B cell (primary cell): ENCODE data around the gene TRPC4AP. TPM values are rescaled to one million over a fixed set of nuclear protein-coding genes. Genes with fewer than 3 reads are reported as not detected.

Experiments
- ATAC-seq: fragments of 200-7000 bp; cut with Tn5 transposase; one replicate; pipeline ENCODE4 v1.10.0; 2021; ENCODE audit warnings: low read depth, mild to moderate bottlenecking, moderate number of reproducible peaks, moderate library complexity
- CTCF ChIA-PET: fragments of 350-600 bp; sonication (Branson Sonifier 250); formaldehyde crosslinking; loops from one replicate; lab custom pipeline; 2021; ENCODE audit warnings: antibody characterized with exemption, inconsistent platforms; lab: Charles Lee
- POLR2A ChIA-PET: fragments of 350-600 bp; sonication (Branson Sonifier 250); formaldehyde crosslinking; loops from one replicate; lab custom pipeline; 2021; ENCODE audit warnings: antibody characterized with exemption; lab: Charles Lee
- DNase-seq: peaks from one replicate; pipeline ENCODE4 v3.0.0; 2013
- H2AFZ ChIP-seq: 2 replicates; pipeline ENCODE4 v1.6.1; 2012; ENCODE audit warnings: mild to moderate bottlenecking, low read depth, low read length; ENCODE audit not compliant: insufficient read depth, poor library complexity, severe bottlenecking
- H3K27ac ChIP-seq, 2 donors: 1 replicate in 1 of 2; 2 replicates in 1 of 2; pipeline ENCODE4 v1.5.1; 2012 to 2013; ENCODE audit warnings: low read length in 2 of 2, mild to moderate bottlenecking in 2 of 2, moderate library complexity in 1 of 2
- H3K27me3 ChIP-seq, 4 experiments: fragments of 200-600 bp in 1 of 4; sonication (generic) in 1 of 4; replicated peaks in 1 of 4; 1 replicate in 2 of 4; 2 replicates in 2 of 4; pipeline versions ENCODE4 v1.6.1 to v1.7.0; 2013 to 2016; ENCODE audit warnings: low read length in 3 of 4, mild to moderate bottlenecking in 2 of 4, mixed read lengths in 1 of 4, moderate library complexity in 1 of 4; ENCODE audit not compliant: insufficient read depth in 4 of 4, control insufficient read depth in 3 of 4; ENCODE audit errors: control extremely low read depth in 1 of 4
- H3K36me3 ChIP-seq, 2 experiments: replicated peaks in 1 of 2; 1 replicate in 1 of 2; 2 replicates in 1 of 2; pipeline versions ENCODE4 v1.6.1 to v1.7.1; 2013; ENCODE audit warnings: low read length in 1 of 2; ENCODE audit not compliant: insufficient read depth in 2 of 2, control insufficient read depth in 1 of 2; ENCODE audit errors: control extremely low read depth in 1 of 2, extremely low read depth in 1 of 2
- H3K4me1 ChIP-seq, 2 donors: fragments of 200-600 bp in 1 of 2; sonication (generic) in 1 of 2; 1 replicate in 1 of 2; 2 replicates in 1 of 2; pipeline versions ENCODE4 v1.5.1 to v1.6.1; 2013 to 2017; ENCODE audit warnings: low read length in 2 of 2; ENCODE audit not compliant: control insufficient read depth in 2 of 2, insufficient read depth in 2 of 2
- H3K4me2 ChIP-seq: replicated peaks from 2 replicates; pipeline ENCODE3; 2012; ENCODE audit warnings: mild to moderate bottlenecking, low read depth, low read length; ENCODE audit not compliant: poor library complexity, severe bottlenecking
- H3K4me3 ChIP-seq, 5 experiments: fragments of 200-600 bp in 1 of 5; sonication (generic) in 1 of 5; 1 replicate in 3 of 5; 2 replicates in 2 of 5; pipeline versions ENCODE4 v1.5.1 to v1.7.0; 2011 to 2016; ENCODE audit warnings: low read length in 4 of 5, mild to moderate bottlenecking in 4 of 5, low read depth in 2 of 5, control low read depth in 1 of 5, moderate library complexity in 1 of 5; ENCODE audit not compliant: insufficient read depth in 1 of 5; ENCODE audit errors: control extremely low read depth in 1 of 5, extremely low read depth in 1 of 5
- H3K79me2 ChIP-seq: fragments of 200-600 bp; sonication (generic); one replicate; pipeline ENCODE4 v1.6.0; 2016; ENCODE audit warnings: low read length; ENCODE audit not compliant: control insufficient read depth, insufficient read depth
- H3K9ac ChIP-seq: fragments of 200-600 bp; sonication (generic); 2 replicates; pipeline ENCODE4 v1.6.1; 2017; ENCODE audit warnings: mild to moderate bottlenecking, low read length, moderate library complexity
- H3K9me3 ChIP-seq, 3 donors: one replicate each; pipeline versions ENCODE4 v1.6.1 to v1.7.1; 2013; ENCODE audit warnings: low read length in 2 of 3; ENCODE audit not compliant: control insufficient read depth in 2 of 3, insufficient read depth in 1 of 3; ENCODE audit errors: control extremely low read depth in 1 of 3
- H4K20me1 ChIP-seq: 2 replicates; pipeline ENCODE4 v1.6.0; 2012; ENCODE audit warnings: mild to moderate bottlenecking, low read length; ENCODE audit not compliant: insufficient read depth, control insufficient read depth, poor library complexity, severe bottlenecking
- H3K27ac Mint-ChIP-seq: one replicate; pipeline ENCODE4 v1.8.0; 2021; ENCODE audit warnings: mixed read lengths
- H3K27me3 Mint-ChIP-seq: one replicate; pipeline ENCODE4 v1.8.0; 2021; ENCODE audit warnings: mixed read lengths
- H3K4me1 Mint-ChIP-seq: one replicate; pipeline ENCODE4 v1.8.0; 2021; ENCODE audit warnings: mixed read lengths
- H3K4me3 Mint-ChIP-seq: one replicate; pipeline ENCODE4 v1.8.0; 2021; ENCODE audit warnings: mixed read lengths
- H3K9me3 Mint-ChIP-seq: one replicate; pipeline ENCODE4 v1.8.0; 2022; ENCODE audit warnings: mixed read lengths; ENCODE audit not compliant: insufficient read depth
- CTCF ChIP-seq: fragments of 200-600 bp; IDR thresholded peaks from one replicate; pipeline ENCODE4 v1.8.0; 2022; ENCODE audit warnings: antibody characterized with exemption, mild to moderate bottlenecking
- EZH2 ChIP-seq: IDR thresholded peaks from 2 replicates; pipeline ENCODE4 v1.6.1; 2012; ENCODE audit warnings: borderline replicate concordance, low read depth, mild to moderate bottlenecking, moderate library complexity, low read length; ENCODE audit not compliant: insufficient read depth, poor library complexity, severe bottlenecking
- WGBS: methylation state at CpG from one replicate; pipeline ENCODE4 v1.1.5; 2013; ENCODE audit warnings: missing lambda C conversion rate; ENCODE audit not compliant: insufficient coverage; 5-methylcytosine and 5-hydroxymethylcytosine counted together
- intact Hi-C: fragments of 100-400 bp; cut with micrococcal nuclease; formaldehyde crosslinking; loops from one replicate; pipeline ENCODE4 v1.10.0; 2022
- polyA plus RNA-seq: library from polyadenylated mRNA; depleted of rRNA; stranded (reverse); fragments of >200 nt; gene quantifications from 2 replicates; pipeline ENCODE4 v1.2.3, GENCODE V29; 2012
- total RNA-seq, 2 donors: library from RNA; stranded (reverse); fragments of 120-200 nt in 1 of 2; gene quantifications; 1 replicate in 1 of 2; 2 replicates in 1 of 2; pipeline versions ENCODE4 v1.2.3 to v1.2.4, GENCODE V29; 2013 to 2022

Gene TRPC4AP
- total and polyA plus RNA-seq, 2 donors (not counting 1 experiment from before 2014, with no cell fraction given): 62.5 to 73.2 TPM

DNA sequence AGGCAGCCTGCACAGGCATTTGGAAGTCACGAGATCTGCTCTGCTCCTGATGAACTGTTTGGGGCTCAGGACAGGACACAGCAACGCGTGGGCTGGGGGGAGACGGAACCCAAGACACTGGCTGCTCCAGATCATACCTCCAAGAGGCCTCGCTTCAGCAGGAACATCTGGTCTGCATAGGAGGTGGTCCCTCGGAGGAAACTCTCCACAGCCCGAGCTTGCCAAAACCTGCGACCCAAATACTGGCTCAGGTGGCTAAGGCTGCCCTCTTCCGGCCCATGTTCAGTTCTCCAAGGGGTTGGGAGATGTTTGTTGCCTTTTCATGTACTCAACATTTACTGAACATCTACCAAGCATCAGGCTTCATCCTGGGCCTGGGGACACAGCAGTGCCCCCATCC is 85.2 kb downstream of the TRPC4AP start:
- no peak for DNase-seq
- TF ChIP-seq CTCF: no peak
- TF ChIP-seq EZH2: no peak
- no peaks in the 10 kb centered on the region for H3K27me3 Mint-ChIP-seq
- no peaks in the 10 kb centered on the region for H3K27me3 ChIP-seq
- peaks cover 2 to 96% of the 10 kb centered on the region in 2 experiments for H3K36me3 ChIP-seq
- no peak overlapping the region for H2AFZ ChIP-seq
- ATAC-seq: no peak
- no peak overlapping the region for H3K27ac ChIP-seq
- H3K27ac Mint-ChIP-seq: no peak overlapping the region
- H3K79me2 ChIP-seq: no peaks in the 10 kb centered on the region
- H3K4me2 ChIP-seq: no peak overlapping the region
- no peaks in the 10 kb centered on the region for H3K9me3 Mint-ChIP-seq
- CTCF ChIA-PET: no interaction called here
- H3K4me1 Mint-ChIP-seq: no peaks in the 10 kb centered on the region
- no peaks in the 10 kb centered on the region for H4K20me1 ChIP-seq
- H3K4me1 ChIP-seq: no peaks in the 10 kb centered on the region
- H3K9me3 ChIP-seq: no peaks in the 10 kb centered on the region
- WGBS: 86% methylated on average over 7 of the region's 9 CpGs
- POLR2A ChIA-PET: no interaction called here
- no peak overlapping the region for H3K9ac ChIP-seq
- no peak overlapping the region for H3K4me3 Mint-ChIP-seq
- H3K4me3 ChIP-seq: no peak overlapping the region
- intact Hi-C loops: no loop called here

GRCh38 chr20:35006531-35006971 is 86.1 kb downstream of the TRPC4AP start:
- CTCF ChIA-PET: no interaction called here
- H3K27ac ChIP-seq: no peak overlapping the region
- Mint-ChIP-seq H3K4me3 (no peak overlapping the region), H3K27ac (no peak overlapping the region), H3K27me3 (no peaks in the 10 kb centered on the region), H3K9me3 (no peaks in the 10 kb centered on the region), H3K4me1 (no peaks in the 10 kb centered on the region)
- no peak overlapping the region for H3K4me2 ChIP-seq
- DNase-seq (no peak), ATAC-seq (no peak)
- no peaks in the 10 kb centered on the region for H3K4me1 ChIP-seq
- peaks cover 2 to 96% of the 10 kb centered on the region in 2 experiments for H3K36me3 ChIP-seq
- no peak overlapping the region for H2AFZ ChIP-seq
- H3K4me3 ChIP-seq: no peak overlapping the region
- TF ChIP-seq EZH2 (no peak), CTCF (no peak)
- no peaks in the 10 kb centered on the region for H3K9me3 ChIP-seq
- intact Hi-C loops: no loop called here
- WGBS: 92% methylated on average over 2 of the region's 4 CpGs
- no peak overlapping the region for H3K9ac ChIP-seq
- H3K79me2 ChIP-seq: no peaks in the 10 kb centered on the region
- POLR2A ChIA-PET: no interaction called here
- H4K20me1 ChIP-seq: no peaks in the 10 kb centered on the region
- no peaks in the 10 kb centered on the region for H3K27me3 ChIP-seq
